Right atrium auricular region (tissue), 2 donors: ENCODE data around the gene TTLL11. TPM values are rescaled to one million over a fixed set of nuclear protein-coding genes. Genes with fewer than 3 reads are reported as not detected.
"Not testable (repeated sequence)": the region's sequence is repeated elsewhere in the genome, so short reads cannot be mapped to it uniquely, and the experiment has no call there.

Experiments used
- DNase-seq: peaks from one replicate; pipeline ENCODE4 v3.0.0-alpha.2; 2019; ENCODE audit warnings: low spot score
- H3K27ac ChIP-seq, 2 donors: fragments of 200-600 bp; sonication (generic); 1 replicate in 1 of 2; 2 replicates in 1 of 2; pipeline ENCODE4 v1.5.1; 2016 to 2019
- H3K27me3 ChIP-seq, 2 donors: fragments of 200-600 bp; sonication (generic); one replicate each; pipeline versions ENCODE4 v1.5.1 to v1.6.0; 2017 to 2019
- H3K36me3 ChIP-seq: fragments of 200-600 bp; sonication (generic); one replicate; pipeline ENCODE4 v1.5.1; 2016
- H3K4me1 ChIP-seq, 2 donors: fragments of 200-600 bp; sonication (generic); one replicate each; pipeline versions ENCODE4 v1.5.1 to v1.6.0; 2017 to 2019
- H3K4me3 ChIP-seq, 2 donors: fragments of 200-600 bp; sonication (generic); 1 replicate in 1 of 2; 2 replicates in 1 of 2; pipeline ENCODE4 v1.5.1; 2017 to 2019; ENCODE audit warnings: mild to moderate bottlenecking in 1 of 2, moderate library complexity in 1 of 2
- H3K9me3 ChIP-seq, 2 donors: fragments of 200-600 bp; sonication (generic); one replicate each; pipeline ENCODE4 v1.5.1; 2019
- total RNA-seq, 2 donors: library from RNA; depleted of rRNA; stranded (reverse); fragments of >200 nt; gene quantifications; one replicate each; pipeline ENCODE4 v1.1.0, GENCODE V29; 2016
- TF ChIP-seq, protein P1 (sequence below), 2 donors: fragments of 200-600 bp; sonication (generic); IDR thresholded peaks; one replicate each; pipeline ENCODE4 v1.5.1; 2019; ENCODE audit warnings: antibody characterized with exemption in 2 of 2

TTLL11 gene
- total RNA-seq, 2 donors from 2014 or later, result 5.9 to 7.8 TPM

DNA sequence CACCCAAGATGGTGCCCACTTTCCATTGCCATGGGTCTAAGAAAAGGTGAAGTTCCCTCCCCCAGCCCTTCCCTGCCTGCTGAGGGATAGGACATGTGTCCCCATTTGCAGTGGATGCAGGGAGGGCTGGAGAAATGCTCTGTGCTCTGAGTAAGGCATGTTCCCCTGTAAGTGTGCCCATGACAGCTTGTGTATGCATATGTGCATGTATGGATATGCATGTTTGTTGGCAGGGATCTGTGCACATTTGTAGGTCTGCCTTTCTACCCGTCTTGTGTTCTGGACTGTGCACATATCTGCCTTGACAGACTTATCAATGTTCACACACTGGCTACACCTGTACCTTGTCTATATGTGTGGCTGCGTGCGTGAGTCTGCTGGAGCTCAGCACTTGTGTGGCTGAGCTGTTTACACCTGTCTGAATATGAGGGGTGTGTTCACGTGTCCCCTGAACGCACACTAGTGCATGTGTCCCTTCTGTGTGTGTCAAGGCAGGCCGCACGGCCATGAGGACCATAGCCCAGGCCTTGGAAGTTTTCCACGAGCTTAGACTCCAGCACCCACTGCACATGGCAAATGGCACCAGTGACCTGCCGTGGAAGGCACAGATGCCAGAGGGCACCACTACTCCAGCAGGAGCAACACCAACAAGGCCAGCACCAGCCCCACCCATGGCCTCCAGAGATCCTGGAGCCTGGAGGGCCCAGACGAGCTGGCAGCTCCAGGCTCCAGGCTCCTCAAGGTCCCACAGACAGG, 27.4 kb upstream of the TTLL11 start:
- H3K27ac ChIP-seq, result no peak overlapping the region
- no peak overlapping the region for H3K4me3 ChIP-seq
- TF ChIP-seq, protein P1, sequence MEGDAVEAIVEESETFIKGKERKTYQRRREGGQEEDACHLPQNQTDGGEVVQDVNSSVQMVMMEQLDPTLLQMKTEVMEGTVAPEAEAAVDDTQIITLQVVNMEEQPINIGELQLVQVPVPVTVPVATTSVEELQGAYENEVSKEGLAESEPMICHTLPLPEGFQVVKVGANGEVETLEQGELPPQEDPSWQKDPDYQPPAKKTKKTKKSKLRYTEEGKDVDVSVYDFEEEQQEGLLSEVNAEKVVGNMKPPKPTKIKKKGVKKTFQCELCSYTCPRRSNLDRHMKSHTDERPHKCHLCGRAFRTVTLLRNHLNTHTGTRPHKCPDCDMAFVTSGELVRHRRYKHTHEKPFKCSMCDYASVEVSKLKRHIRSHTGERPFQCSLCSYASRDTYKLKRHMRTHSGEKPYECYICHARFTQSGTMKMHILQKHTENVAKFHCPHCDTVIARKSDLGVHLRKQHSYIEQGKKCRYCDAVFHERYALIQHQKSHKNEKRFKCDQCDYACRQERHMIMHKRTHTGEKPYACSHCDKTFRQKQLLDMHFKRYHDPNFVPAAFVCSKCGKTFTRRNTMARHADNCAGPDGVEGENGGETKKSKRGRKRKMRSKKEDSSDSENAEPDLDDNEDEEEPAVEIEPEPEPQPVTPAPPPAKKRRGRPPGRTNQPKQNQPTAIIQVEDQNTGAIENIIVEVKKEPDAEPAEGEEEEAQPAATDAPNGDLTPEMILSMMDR (IDR thresholded peaks at IDR 0.05), result no peak
- no peak for DNase-seq
- H3K9me3 ChIP-seq, result no peaks in the 10 kb centered on the region
- H3K27me3 ChIP-seq, result no peaks in the 10 kb centered on the region
- no peaks in the 10 kb centered on the region for H3K36me3 ChIP-seq
- H3K4me1 ChIP-seq, result peaks cover 0 to 11% of the 10 kb centered on the region in 2 donors

DNA sequence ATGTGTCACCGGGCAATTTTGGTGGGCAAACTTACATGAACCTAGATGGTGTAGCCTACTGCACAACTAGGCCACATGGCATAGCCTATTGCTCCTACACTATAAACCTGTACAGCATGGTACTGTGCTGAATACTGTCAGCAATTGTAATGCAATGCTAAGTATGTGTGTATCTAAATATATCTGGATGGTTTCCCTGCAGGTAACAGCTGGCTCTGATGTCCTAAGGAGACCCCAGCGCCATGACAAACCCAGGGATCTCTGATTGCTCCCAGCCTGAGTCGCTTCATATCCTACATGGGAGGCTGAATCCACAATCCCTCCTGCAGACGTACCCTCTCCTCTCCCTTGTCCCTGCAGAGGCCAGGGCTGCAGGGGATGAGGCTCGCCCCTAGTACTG, 26.6 kb upstream of the TTLL11 start:
- no peak overlapping the region for H3K27ac ChIP-seq
- TF ChIP-seq, protein P1 (IDR thresholded peaks at IDR 0.05), result no peak
- no peak for DNase-seq
- no peaks in the 10 kb centered on the region for H3K27me3 ChIP-seq
- peaks cover 0 to 3% of the 10 kb centered on the region in 2 donors for H3K4me1 ChIP-seq
- H3K36me3 ChIP-seq, result no peaks in the 10 kb centered on the region
- no peak overlapping the region for H3K4me3 ChIP-seq
- no peaks in the 10 kb centered on the region for H3K9me3 ChIP-seq

DNA sequence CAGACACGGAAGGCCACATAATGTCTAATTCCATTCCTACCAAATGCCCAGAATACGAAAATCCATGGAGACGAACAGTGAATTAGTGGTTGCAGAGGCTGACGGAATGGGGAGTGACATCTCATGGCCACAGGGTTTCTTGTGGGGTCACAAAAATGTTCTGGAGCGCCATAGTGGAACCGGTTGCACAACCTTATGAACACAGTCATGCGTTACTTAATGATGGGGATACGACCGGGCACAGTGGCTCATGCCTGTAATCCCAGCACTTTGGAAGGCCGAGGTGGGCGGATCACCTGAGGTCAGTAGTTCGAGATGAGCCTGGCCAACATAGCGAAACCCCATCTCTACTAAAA, 26.0 kb upstream of the TTLL11 start:
- Histone ChIP-seq H3K4me3 (no peak overlapping the region), H3K27me3 (no peaks in the 10 kb centered on the region), H3K27ac (no peak overlapping the region), H3K36me3 (no peaks in the 10 kb centered on the region), H3K9me3 (no peaks in the 10 kb centered on the region), H3K4me1 (peaks cover 0 to 3% of the 10 kb centered on the region in 2 donors)
- TF ChIP-seq, protein P1 (IDR thresholded peaks at IDR 0.05), result no peak
- DNase-seq, result no peak

DNA sequence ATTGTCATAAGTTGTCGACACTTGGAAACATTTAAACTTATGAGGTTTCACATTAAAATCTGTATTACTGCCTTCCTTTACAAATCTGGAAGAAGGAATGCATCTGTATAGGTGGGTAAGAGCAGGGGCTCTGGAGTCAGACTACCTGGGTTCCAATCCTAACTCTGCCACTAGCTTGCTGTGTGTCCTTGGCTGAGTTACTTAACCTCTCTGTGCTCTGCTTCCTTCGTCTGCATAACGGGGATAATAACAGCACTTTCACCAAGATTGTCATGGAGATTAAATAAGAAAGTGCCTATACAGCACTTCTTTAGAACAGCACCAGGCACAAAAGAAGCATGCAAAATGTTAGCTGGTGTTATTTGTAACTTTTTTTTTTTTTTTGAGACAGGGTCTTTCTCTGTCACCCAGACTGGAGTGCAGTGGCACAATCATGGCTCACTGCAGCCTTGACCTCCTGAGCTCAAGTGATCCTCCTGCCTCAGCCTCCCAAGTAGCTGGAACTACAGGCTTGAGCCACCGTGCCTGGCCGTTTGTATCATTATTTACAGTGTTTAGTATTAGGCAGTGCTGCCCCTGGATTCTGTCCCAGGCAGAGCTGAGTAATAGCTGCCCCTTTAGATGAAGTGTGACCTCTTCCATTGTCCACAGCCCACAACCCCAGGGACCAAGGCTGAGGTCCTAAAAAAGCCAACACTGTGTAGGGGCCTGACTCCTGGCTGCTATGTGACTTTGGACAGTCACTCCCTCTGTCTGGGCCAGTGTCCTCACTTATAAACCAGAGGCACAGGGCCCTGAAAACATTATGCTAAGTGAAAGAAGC, 25.4 kb upstream of the TTLL11 start:
- Histone ChIP-seq H3K9me3 (no peaks in the 10 kb centered on the region), H3K27me3 (no peaks in the 10 kb centered on the region), H3K4me3 (no peak overlapping the region), H3K27ac (no peak overlapping the region), H3K36me3 (no peaks in the 10 kb centered on the region), H3K4me1 (peaks cover 0 to 3% of the 10 kb centered on the region in 2 donors)
- no peak for DNase-seq
- TF ChIP-seq, protein P1 (IDR thresholded peaks at IDR 0.05), result no peak

DNA sequence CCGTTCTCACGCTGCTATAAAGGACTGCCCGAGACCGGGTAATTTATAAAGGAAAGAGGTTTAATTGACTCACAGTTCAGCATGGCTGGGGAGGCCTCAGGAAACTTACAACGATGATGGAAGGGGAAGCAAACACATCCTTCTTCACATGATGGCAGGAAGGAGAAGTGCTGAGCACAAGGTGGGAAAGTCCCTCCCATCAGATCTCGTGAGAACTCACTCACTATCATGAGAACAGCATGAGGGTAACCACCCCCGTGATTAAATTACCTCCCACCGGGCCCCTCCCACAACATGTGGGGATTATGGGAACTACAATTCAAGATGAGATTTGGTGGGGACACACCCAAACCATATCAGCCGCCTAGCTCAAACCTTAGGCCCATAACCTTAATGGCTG, 24.1 kb upstream of the TTLL11 start:
- DNase-seq, H3K9me3 ChIP-seq, H3K27me3 ChIP-seq, H3K36me3 ChIP-seq, H3K27ac ChIP-seq, H3K4me1 ChIP-seq, H3K4me3 ChIP-seq: not testable (repeated sequence)

DNA sequence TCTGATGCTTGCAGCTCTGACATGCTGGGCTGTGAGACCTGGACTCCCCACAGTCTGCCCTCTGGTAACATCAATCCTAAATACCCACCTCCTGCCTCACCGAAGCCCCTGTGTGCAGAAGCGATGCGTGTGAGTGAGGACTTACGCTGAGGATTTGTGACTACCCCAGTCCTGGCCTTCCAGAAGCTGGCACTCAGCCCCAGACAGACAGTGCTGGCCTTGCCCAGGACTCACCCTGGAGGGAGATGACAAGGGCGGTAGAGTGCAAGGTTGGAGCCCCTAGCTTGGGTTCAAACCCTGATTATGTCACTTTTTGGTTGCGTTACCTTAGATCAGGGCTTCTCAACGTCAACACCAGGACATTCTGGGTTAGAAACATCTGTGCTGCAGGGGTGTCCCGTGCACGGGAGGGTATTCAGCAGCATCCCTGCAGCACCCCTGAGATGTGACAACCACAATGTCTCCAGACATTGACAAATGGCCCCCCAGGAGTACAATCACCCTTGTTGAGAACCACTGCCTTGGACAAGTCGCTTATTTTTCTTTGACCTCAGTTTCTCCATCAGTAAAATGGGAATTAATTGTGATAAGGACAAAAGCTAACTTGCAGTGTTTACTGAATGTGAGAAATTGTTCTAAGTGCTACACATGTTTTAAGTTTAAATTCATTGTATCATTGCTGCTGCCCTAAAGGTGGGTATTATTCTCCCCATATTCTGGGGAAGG, 23.5 kb upstream of the TTLL11 start:
- no peak overlapping the region for H3K4me3 ChIP-seq
- no peaks in the 10 kb centered on the region for H3K4me1 ChIP-seq
- H3K9me3 ChIP-seq, result no peaks in the 10 kb centered on the region
- no peaks in the 10 kb centered on the region for H3K36me3 ChIP-seq
- TF ChIP-seq, protein P1 (IDR thresholded peaks at IDR 0.05), result no peak
- no peak overlapping the region for H3K27ac ChIP-seq
- no peak for DNase-seq
- no peaks in the 10 kb centered on the region for H3K27me3 ChIP-seq
